Activated naive CD8-positive, alpha-beta T cell treated with anti-CD3 and anti-CD28 coated beads for 36 hours (primary cell): ENCODE measurements around the gene DEPDC7. TPM values are rescaled to one million over a fixed set of nuclear protein-coding genes. Genes with fewer than 3 reads are reported as not detected.
"Not testable (repeated sequence)": the region's sequence is repeated elsewhere in the genome, so short reads cannot be mapped to it uniquely, and the experiment has no call there.

Experiments used
- DNase-seq: peaks from one replicate; pipeline ENCODE4 v3.0.0; 2021
- H3K27ac Mint-ChIP-seq: one replicate; pipeline ENCODE4 v1.8.0; 2022; ENCODE audit warnings: mild to moderate bottlenecking, moderate library complexity, mixed read lengths
- H3K27me3 Mint-ChIP-seq: one replicate; pipeline ENCODE4 v1.8.0; 2022; ENCODE audit warnings: mild to moderate bottlenecking, mixed read lengths
- H3K36me3 Mint-ChIP-seq: one replicate; pipeline ENCODE4 v1.8.0; 2021; ENCODE audit warnings: mild to moderate bottlenecking, mixed read lengths
- H3K4me1 Mint-ChIP-seq: one replicate; pipeline ENCODE4 v1.8.0; 2021; ENCODE audit warnings: mixed read lengths
- H3K4me3 Mint-ChIP-seq: one replicate; pipeline ENCODE4 v1.8.0; 2022; ENCODE audit warnings: mild to moderate bottlenecking, moderate library complexity, mixed read lengths
- H3K9me3 Mint-ChIP-seq: one replicate; pipeline ENCODE4 v1.8.0; 2022; ENCODE audit warnings: mixed read lengths
- total RNA-seq, 2 experiments: library from RNA; stranded (reverse); gene quantifications; one replicate each; pipeline ENCODE4 v1.2.3, GENCODE V29; 2021

Gene DEPDC7
- total RNA-seq: 1 to 10 TPM; 3.4 TPM

DNA sequence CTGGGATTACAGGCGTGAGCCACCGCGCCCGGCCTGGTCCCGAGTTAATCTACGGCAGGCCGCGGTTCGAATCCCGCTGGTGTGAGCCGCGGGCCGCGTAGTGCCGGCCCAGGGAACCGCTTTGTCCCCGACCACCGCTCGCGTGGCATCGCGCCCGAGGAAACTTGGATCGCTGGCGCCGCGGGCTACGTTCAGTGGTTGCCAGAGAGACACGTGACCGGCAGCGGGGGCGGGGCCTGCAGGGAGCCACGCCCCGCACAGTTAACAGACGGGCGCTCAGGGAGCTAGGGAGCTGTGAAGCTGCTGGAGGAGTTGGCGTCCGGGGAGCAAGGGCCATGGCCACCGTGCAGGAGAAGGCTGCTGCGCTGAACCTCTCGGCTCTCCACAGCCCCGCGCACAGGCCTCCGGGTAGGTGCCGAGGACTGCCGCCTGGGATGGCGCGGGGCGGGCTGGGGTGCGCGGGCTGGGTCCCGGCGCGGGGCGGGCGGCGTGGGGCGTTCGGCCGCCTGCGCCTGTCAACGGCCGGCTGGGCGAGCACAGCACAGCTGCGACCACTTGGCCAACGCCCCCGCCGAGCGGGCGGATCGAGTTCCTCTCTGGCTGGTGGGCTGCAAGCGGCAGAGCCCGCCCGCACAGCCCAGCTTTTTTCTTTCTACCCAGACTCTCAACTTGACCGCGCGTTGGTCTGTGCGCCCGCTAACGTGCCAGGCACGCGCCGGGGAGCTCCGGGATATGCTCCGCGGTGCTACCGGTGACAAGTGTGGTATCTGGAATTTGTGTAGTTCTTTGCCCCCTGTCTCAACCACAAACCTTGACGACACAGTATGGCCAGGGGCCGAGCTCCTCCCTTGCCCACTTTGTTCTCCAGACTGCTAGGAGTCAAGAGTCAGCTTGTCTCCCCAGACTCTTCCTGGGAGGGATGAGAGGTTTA lies at the start of gene DEPDC7:
DEPDC7 (plus strand) TSS at position 258 of the 931 bp plus-strand sequence; CDS start at position 336, 78 bp downstream.
- Mint-ChIP-seq H3K27ac (peak within 1 kb of the TSS; percentile 67), H3K4me1 (peaks cover 37% of the 10 kb centered on the region), H3K4me3 (peak within 1 kb of the TSS; percentile 86), H3K9me3 (no peaks in the 10 kb centered on the region), H3K36me3 (no peaks in the 10 kb centered on the region), H3K27me3 (peaks cover 10% of the 10 kb centered on the region)
- peak; percentile 85 for DNase-seq

- DNase-seq: no peak
- Mint-ChIP-seq H3K27ac (no peak overlapping the region), H3K4me3 (no peak overlapping the region), H3K4me1 (no peaks in the 10 kb centered on the region), H3K27me3 (no peaks in the 10 kb centered on the region), H3K36me3 (peaks cover 26% of the 10 kb centered on the region), H3K9me3 (no peaks in the 10 kb centered on the region)
Observed at GRCh38 chr11:32968541-32968940, 47.1 kb upstream of the DEPDC7 start.

GRCh38 chr11:32972233-32972632 lies 43.4 kb upstream of the DEPDC7 start:
- DNase-seq, H3K4me3 Mint-ChIP-seq, H3K27ac Mint-ChIP-seq, H3K27me3 Mint-ChIP-seq, H3K9me3 Mint-ChIP-seq, H3K4me1 Mint-ChIP-seq: not testable (repeated sequence)
- H3K36me3 Mint-ChIP-seq: peaks cover 22% of the 10 kb centered on the region

- H3K27me3 Mint-ChIP-seq: no peaks in the 10 kb centered on the region
- H3K9me3 Mint-ChIP-seq: no peaks in the 10 kb centered on the region
- no peak overlapping the region for H3K4me3 Mint-ChIP-seq
- no peaks in the 10 kb centered on the region for H3K4me1 Mint-ChIP-seq
- DNase-seq: no peak
- H3K36me3 Mint-ChIP-seq: peaks cover 23% of the 10 kb centered on the region
- H3K27ac Mint-ChIP-seq: no peak overlapping the region
Observed at GRCh38 chr11:32972781-32973180, 42.9 kb upstream of the DEPDC7 start.

DNA sequence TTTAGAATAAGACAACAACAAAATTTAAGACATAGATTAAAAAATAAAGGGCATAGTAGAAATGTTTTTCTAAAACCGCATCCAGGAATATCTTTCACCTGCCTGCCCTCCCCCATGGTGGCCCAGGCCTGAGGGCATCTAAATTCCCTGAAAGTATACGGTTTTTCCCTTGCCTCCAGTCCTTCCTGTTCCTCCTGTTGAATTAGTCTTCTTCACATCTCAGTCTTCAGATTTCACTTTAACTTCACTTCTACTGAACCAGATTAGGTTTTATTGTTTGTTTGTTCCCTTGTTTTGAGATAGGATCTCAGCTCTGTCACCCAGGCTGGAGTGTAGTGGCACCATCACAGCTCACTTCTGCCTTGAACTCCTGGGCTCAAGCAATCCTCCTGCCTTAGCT lies 33.1 kb upstream of the DEPDC7 start:
- DNase-seq: no peak
- peaks cover 4% of the 10 kb centered on the region for H3K36me3 Mint-ChIP-seq
- no peak overlapping the region for H3K27ac Mint-ChIP-seq
- no peaks in the 10 kb centered on the region for H3K27me3 Mint-ChIP-seq
- no peak overlapping the region for H3K4me3 Mint-ChIP-seq
- H3K4me1 Mint-ChIP-seq: peaks cover 7% of the 10 kb centered on the region
- H3K9me3 Mint-ChIP-seq: no peaks in the 10 kb centered on the region

DNA sequence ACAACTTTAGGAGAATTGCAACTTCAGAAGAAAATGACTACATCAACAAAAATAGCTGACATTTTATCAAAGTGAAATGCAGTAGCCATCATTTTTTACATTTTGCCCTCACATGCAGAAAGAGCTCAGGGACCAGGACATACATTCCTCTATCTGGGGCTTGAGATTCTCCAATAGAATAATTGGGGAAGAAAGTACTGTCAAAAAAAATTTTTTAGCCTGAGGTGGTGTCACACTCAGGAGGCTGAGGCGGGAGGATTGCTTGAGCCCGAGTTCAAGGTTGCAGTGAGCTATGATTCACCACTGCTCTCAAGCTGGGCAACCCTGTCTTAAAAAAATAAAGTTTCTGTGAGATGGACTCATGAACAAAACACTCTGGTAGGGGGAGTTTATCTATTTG lies 32.2 kb upstream of the DEPDC7 start:
- DNase-seq: no peak
- Mint-ChIP-seq H3K4me1 (peaks cover 7% of the 10 kb centered on the region), H3K4me3 (no peak overlapping the region), H3K36me3 (peaks cover 3% of the 10 kb centered on the region), H3K27me3 (no peaks in the 10 kb centered on the region), H3K9me3 (no peaks in the 10 kb centered on the region), H3K27ac (no peak overlapping the region)

DNA sequence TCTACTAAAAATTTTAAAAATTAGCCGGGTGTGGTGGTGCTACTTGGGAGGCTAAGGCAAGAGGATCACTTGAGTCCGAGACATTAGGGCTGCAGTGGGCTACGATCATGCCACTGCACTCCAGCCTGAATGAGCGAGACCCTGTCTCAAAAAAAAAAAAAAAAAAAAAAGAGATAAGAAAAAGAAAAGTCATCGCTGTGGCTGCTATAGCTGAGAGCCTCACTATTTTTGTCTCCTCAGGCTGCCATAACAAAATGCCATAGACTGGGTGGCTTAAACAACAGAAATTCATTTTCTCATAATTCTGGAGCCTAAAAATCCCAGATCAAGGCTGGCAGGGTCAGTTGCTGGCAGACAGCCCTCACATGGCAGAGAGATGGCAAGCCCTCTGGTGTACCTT lies 30.1 kb upstream of the DEPDC7 start:
- no peaks in the 10 kb centered on the region for H3K27me3 Mint-ChIP-seq
- no peaks in the 10 kb centered on the region for H3K9me3 Mint-ChIP-seq
- H3K4me1 Mint-ChIP-seq: peaks cover 10% of the 10 kb centered on the region
- H3K27ac Mint-ChIP-seq: no peak overlapping the region
- no peak for DNase-seq
- H3K4me3 Mint-ChIP-seq: no peak overlapping the region
- H3K36me3 Mint-ChIP-seq: peaks cover 3% of the 10 kb centered on the region

DNA sequence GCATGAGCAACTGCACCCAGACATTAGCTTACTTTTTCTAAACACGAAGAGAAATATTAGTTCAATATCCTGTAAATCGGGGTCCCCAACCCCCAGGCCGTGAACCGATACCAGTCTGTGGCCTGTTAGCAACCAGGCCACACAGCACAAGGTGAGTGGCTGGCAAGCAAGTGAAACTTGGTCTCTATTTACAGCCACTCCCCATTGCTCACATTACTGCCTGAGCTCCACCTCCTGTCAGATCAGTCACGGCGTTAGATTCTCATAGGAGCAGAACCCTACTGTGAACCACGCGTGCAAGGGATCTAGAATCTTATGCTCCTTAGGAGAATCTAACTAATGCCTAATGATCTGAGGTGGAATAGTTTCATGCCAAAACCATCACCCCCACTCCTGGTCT lies 27.8 kb upstream of the DEPDC7 start:
- no peak for DNase-seq

DNA sequence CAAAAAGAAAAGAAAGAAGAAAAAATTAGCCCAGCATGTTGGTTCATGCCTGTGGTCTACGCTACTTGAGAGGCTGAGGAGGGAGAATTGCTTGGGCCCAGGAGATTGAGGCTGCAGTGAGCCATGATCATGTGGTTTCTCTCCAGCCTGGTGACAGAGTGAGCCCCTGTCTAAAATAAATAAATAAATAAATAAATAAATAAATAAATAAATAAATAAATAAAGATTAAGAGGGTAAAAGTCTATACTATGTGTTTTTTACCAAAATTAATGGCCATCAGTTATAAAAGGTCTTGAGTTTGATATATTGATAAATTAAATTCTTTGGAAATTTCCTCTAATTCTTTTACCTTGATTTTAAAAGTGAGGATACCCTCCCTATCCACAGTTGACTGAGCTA lies 25.2 kb upstream of the DEPDC7 start:
- H3K9me3 Mint-ChIP-seq: peaks cover 15% of the 10 kb centered on the region
- no peak overlapping the region for H3K4me3 Mint-ChIP-seq
- H3K27ac Mint-ChIP-seq: no peak overlapping the region
- no peak for DNase-seq
- H3K27me3 Mint-ChIP-seq: no peaks in the 10 kb centered on the region
- H3K36me3 Mint-ChIP-seq: no peaks in the 10 kb centered on the region
- peaks cover 3% of the 10 kb centered on the region for H3K4me1 Mint-ChIP-seq

More for the DNA sequence above, 27.8 kb upstream of the DEPDC7 start:
- H3K27ac Mint-ChIP-seq: no peak overlapping the region
- peaks cover 1% of the 10 kb centered on the region for H3K36me3 Mint-ChIP-seq
- peaks cover 10% of the 10 kb centered on the region for H3K4me1 Mint-ChIP-seq
- peaks cover 13% of the 10 kb centered on the region for H3K9me3 Mint-ChIP-seq
- H3K4me3 Mint-ChIP-seq: no peak overlapping the region
- no peaks in the 10 kb centered on the region for H3K27me3 Mint-ChIP-seq

- no peak for DNase-seq
- Mint-ChIP-seq H3K9me3 (peaks cover 15% of the 10 kb centered on the region), H3K4me3 (no peak overlapping the region), H3K27ac (no peak overlapping the region), H3K4me1 (peaks cover 3% of the 10 kb centered on the region), H3K36me3 (no peaks in the 10 kb centered on the region), H3K27me3 (no peaks in the 10 kb centered on the region)
Observed at GRCh38 chr11:32991427-32991826, 24.3 kb upstream of the DEPDC7 start.

- Mint-ChIP-seq H3K4me3 (no peak overlapping the region), H3K27ac (no peak overlapping the region), H3K36me3 (no peaks in the 10 kb centered on the region), H3K9me3 (peaks cover 15% of the 10 kb centered on the region), H3K27me3 (no peaks in the 10 kb centered on the region), H3K4me1 (peaks cover 3% of the 10 kb centered on the region)
- no peak for DNase-seq
Observed at GRCh38 chr11:32991898-32992297, 23.8 kb upstream of the DEPDC7 start.

- Mint-ChIP-seq H3K27ac (no peak overlapping the region), H3K4me1 (peaks cover 10% of the 10 kb centered on the region), H3K27me3 (peaks cover 4% of the 10 kb centered on the region), H3K4me3 (no peak overlapping the region), H3K9me3 (peaks cover 9% of the 10 kb centered on the region), H3K36me3 (peaks cover 2% of the 10 kb centered on the region)
- DNase-seq: no peak
Observed at GRCh38 chr11:33000181-33000580, 15.5 kb upstream of the DEPDC7 start.

DNA sequence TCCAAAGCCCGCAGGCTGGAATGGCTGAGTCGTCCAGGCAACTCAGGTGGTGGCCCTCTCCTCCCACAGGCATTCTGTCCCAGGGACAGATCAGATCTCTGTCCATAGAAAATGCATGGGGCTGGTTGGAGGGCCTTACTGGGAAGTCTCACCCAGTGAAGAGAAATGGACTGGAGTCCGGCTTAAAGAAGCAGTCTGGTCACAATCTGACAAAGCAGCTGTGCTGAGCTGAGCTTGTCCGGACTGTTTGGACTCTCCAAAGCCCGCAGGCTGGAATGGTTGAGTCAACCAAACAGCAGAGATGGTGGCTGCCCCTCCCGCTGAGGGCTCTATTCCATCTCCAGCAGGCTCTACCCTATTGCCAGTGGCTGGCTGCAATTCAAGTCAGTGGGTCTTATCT lies 14.4 kb upstream of the DEPDC7 start:
- peaks cover 9% of the 10 kb centered on the region for H3K9me3 Mint-ChIP-seq

GRCh38 chr11:33001751-33002542 lies 13.7 kb upstream of the DEPDC7 start:
- no peak overlapping the region for H3K27ac Mint-ChIP-seq
- H3K4me3 Mint-ChIP-seq: no peak overlapping the region
- peaks cover 4% of the 10 kb centered on the region for H3K27me3 Mint-ChIP-seq
- peaks cover 9% of the 10 kb centered on the region for H3K9me3 Mint-ChIP-seq
- DNase-seq: no peak
- H3K4me1 Mint-ChIP-seq: peaks cover 25% of the 10 kb centered on the region
- H3K36me3 Mint-ChIP-seq: peaks cover 2% of the 10 kb centered on the region

More for the DNA sequence above, 14.4 kb upstream of the DEPDC7 start:
- Mint-ChIP-seq H3K27me3 (peaks cover 4% of the 10 kb centered on the region), H3K36me3 (peaks cover 2% of the 10 kb centered on the region), H3K27ac (no peak overlapping the region), H3K4me1 (peaks cover 21% of the 10 kb centered on the region), H3K4me3 (no peak overlapping the region)
- no peak for DNase-seq

- Mint-ChIP-seq H3K27ac (no peak overlapping the region), H3K9me3 (no peaks in the 10 kb centered on the region), H3K4me1 (peaks cover 25% of the 10 kb centered on the region), H3K27me3 (no peaks in the 10 kb centered on the region), H3K4me3 (no peak overlapping the region), H3K36me3 (no peaks in the 10 kb centered on the region)
- DNase-seq: peak; percentile 13
Observed at GRCh38 chr11:33005175-33005574, 10.5 kb upstream of the DEPDC7 start.
